Measurements from ENCODE around the gene MYBPC2.

DNA sequence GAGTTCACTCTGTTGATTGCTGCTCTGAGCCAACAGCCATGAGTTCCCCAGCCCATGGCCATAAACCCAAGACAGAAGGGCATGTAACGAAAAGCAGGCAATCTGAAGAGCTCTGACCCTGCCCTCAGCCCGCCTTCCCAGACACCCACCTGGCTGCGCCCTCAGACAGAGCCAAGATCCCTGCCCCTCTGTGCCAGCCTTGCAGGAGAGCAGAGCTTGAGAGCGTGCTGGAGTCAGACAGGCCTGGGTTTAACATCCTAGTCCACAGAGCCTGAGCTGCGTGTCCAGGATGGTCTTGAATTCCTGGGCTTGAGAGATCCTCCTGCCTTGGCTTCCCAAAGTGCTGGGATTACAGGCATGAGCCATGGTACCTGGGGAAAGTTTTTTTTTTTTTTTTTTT is 24.6 kb downstream of the MYBPC2 start:
- TF ChIP-seq CTCF (IDR thresholded peaks at IDR 0.05 in 4 of 5, conservative IDR thresholded peaks at IDR 0.05 in 1 of 5) (no peak), POLR2A (IDR thresholded peaks at IDR 0.05) (no peak)
